K562 (cell line): ENCODE results near the gene SLCO3A1. TPM values are rescaled to one million over a fixed set of nuclear protein-coding genes. Genes with fewer than 3 reads are reported as not detected.

ENCODE experiments used
- ATAC-seq: fragments of 200-7000 bp; cut with Tn5 transposase; 3 replicates; pipeline ENCODE4 v1.9.1; 2020; ENCODE audit warnings: moderate library complexity
- BruUV-seq: library from RNA; stranded (reverse); fragments of 400-500 nt; replicated peaks from 2 replicates; lab custom pipeline; 2021; lab: Mats Ljungman, UMichigan
- CTCF ChIA-PET: fragments of 300-600 bp; formaldehyde crosslinking; extraction: SDS; loops from one replicate; lab custom pipeline; 2021; ENCODE audit warnings: low intra/inter-chr PET ratio; lab: Yijun Ruan, JAX
- POLR2A ChIA-PET: fragments of 300-600, 350-650 bp; sonication (Branson Sonifier 250); formaldehyde crosslinking; extraction: SDS; loops from one replicate; lab custom pipeline; 2021; ENCODE audit warnings: antibody characterized with exemption, inconsistent platforms; lab: Yijun Ruan, JAX
- DNase-seq, 4 experiments: peaks; one replicate each; pipeline versions ENCODE4 v3.0.0 to v3.0.0-alpha.2; 2011 to 2018; ENCODE audit warnings: low spot score in 3 of 4, mixed read lengths in 3 of 4; ENCODE audit errors: extremely low read depth in 1 of 4
- FAIRE-seq: peaks from 2 replicates; lab custom pipeline; 2011; peaks lifted over from hg19 to GRCh38; lab: Jason Lieb, UNC
- H2AFZ ChIP-seq: 2 replicates; pipeline ENCODE4 v1.6.0; 2011; ENCODE audit warnings: low read depth, low read length, control low read depth, inconsistent platforms
- H3K27ac ChIP-seq: fragments of 200-600 bp; 3 replicates; pipeline ENCODE4 v1.8.0; 2011; ENCODE audit warnings: low read depth, mild to moderate bottlenecking, control low read depth, inconsistent platforms, low read length, moderate library complexity, mixed read lengths; ENCODE audit errors: extremely low read depth
- H3K27me3 ChIP-seq, 2 experiments: fragments of 300-600 bp in 1 of 2; 2 replicates in 1 of 2; 3 replicates in 1 of 2; pipeline versions ENCODE4 v1.6.0 to v1.8.0; 2011; ENCODE audit warnings: inconsistent platforms in 2 of 2, low read length in 2 of 2, mild to moderate bottlenecking in 1 of 2, mixed read lengths in 1 of 2, moderate library complexity in 1 of 2; ENCODE audit not compliant: control insufficient read depth in 2 of 2, insufficient read depth in 2 of 2
- H3K36me3 ChIP-seq: fragments of 300-600 bp; 3 replicates; pipeline ENCODE4 v1.8.0; 2011; ENCODE audit warnings: mild to moderate bottlenecking, low read length, inconsistent platforms; ENCODE audit not compliant: control insufficient read depth, insufficient read depth
- H3K4me1 ChIP-seq, 2 experiments: fragments of 200-600 bp in 1 of 2; replicated peaks in 1 of 2; 2 replicates in 1 of 2; 3 replicates in 1 of 2; pipeline versions ENCODE4 v1.5.1 to v1.8.0; 2011; ENCODE audit warnings: inconsistent platforms in 2 of 2, low read length in 2 of 2, mild to moderate bottlenecking in 1 of 2, mixed read lengths in 1 of 2, moderate library complexity in 1 of 2; ENCODE audit not compliant: control insufficient read depth in 2 of 2, insufficient read depth in 2 of 2
- H3K4me2 ChIP-seq: 2 replicates; pipeline ENCODE4 v1.6.1; 2011; ENCODE audit warnings: low read length, control low read depth, inconsistent platforms, mixed read lengths; ENCODE audit not compliant: insufficient read depth
- H3K4me3 ChIP-seq: fragments of 200-600 bp; sonication (generic), shearing (Covaris generic); 2 replicates; pipeline ENCODE4 v1.5.1; 2016; ENCODE audit warnings: control low read depth, inconsistent platforms
- H3K79me2 ChIP-seq: fragments of 200-600 bp; 3 replicates; pipeline ENCODE4 v1.8.0; 2011; ENCODE audit warnings: low read length, inconsistent platforms; ENCODE audit not compliant: control insufficient read depth, insufficient read depth
- H3K9ac ChIP-seq, 2 experiments: 2 replicates each; pipeline versions ENCODE4 v1.6.0 to v1.6.1; 2011; ENCODE audit warnings: low read depth in 2 of 2, low read length in 2 of 2, control low read depth in 1 of 2, inconsistent platforms in 1 of 2, mild to moderate bottlenecking in 1 of 2, mixed read lengths in 1 of 2; ENCODE audit not compliant: insufficient read depth in 1 of 2
- H3K9me1 ChIP-seq: one replicate; pipeline ENCODE4 v1.6.0; 2011; ENCODE audit warnings: inconsistent platforms, mild to moderate bottlenecking, low read length, moderate library complexity; ENCODE audit not compliant: control insufficient read depth, insufficient read depth
- H3K9me3 ChIP-seq: replicated peaks from 2 replicates; pipeline ENCODE4 v1.5.1; 2011; ENCODE audit warnings: low read depth, low read length, inconsistent platforms; ENCODE audit not compliant: control insufficient read depth, insufficient read depth
- H4K20me1 ChIP-seq: replicated peaks from 2 replicates; pipeline ENCODE4 v1.6.1; 2011; ENCODE audit warnings: low read length, inconsistent platforms, mixed read lengths; ENCODE audit not compliant: control insufficient read depth, insufficient read depth
- BRF1 ChIP-seq: IDR thresholded peaks from 3 replicates; pipeline ENCODE4 v1.6.1; 2011; ENCODE audit warnings: borderline replicate concordance, mild to moderate bottlenecking; ENCODE audit not compliant: insufficient read length; ENCODE audit errors: extremely low read depth
- CBX2 ChIP-seq: fragments of 200-600 bp; sonication (generic); IDR thresholded peaks from one replicate; pipeline ENCODE4 v1.6.1; 2012; ENCODE audit warnings: mild to moderate bottlenecking, low read length, inconsistent platforms; ENCODE audit not compliant: insufficient read depth, poor library complexity, severe bottlenecking
- CEBPZ ChIP-seq: fragments of 150-350 bp; IDR thresholded peaks from 2 replicates; pipeline ENCODE4 v1.6.1; 2014; ENCODE audit warnings: low read depth, mild to moderate bottlenecking, low read length, borderline replicate concordance
- EZH2 ChIP-seq: IDR thresholded peaks from 2 replicates; pipeline ENCODE4 v1.6.1; 2012; ENCODE audit warnings: low read depth, mild to moderate bottlenecking, inconsistent platforms, low read length, borderline replicate concordance
- KDM4B ChIP-seq, 2 experiments: fragments of 450-650 bp in 1 of 2; sonication (generic) in 1 of 2; IDR thresholded peaks; 2 replicates each; pipeline ENCODE4 v1.6.1; 2016 to 2017; ENCODE audit warnings: borderline replicate concordance in 2 of 2, antibody characterized with exemption in 1 of 2, low read depth in 1 of 2, mild to moderate bottlenecking in 1 of 2
- KLF1 ChIP-seq: fragments of 450-650 bp; IDR thresholded peaks from 2 replicates; pipeline ENCODE4 v1.6.1; 2016; ENCODE audit warnings: missing genetic modification characterization, missing compliant biosample characterization
- MXD1 ChIP-seq: fragments of 250-450 bp; sonication (Bioruptor Pico); IDR thresholded peaks from 2 replicates; pipeline ENCODE4 v1.8.0; 2021; ENCODE audit warnings: borderline replicate concordance, mild to moderate bottlenecking, moderate library complexity; ENCODE audit not compliant: poor library complexity, severe bottlenecking
- NFE2L1 ChIP-seq: fragments of 450-650 bp; IDR thresholded peaks from 2 replicates; pipeline ENCODE4 v1.6.1; 2016; ENCODE audit warnings: missing genetic modification characterization, low read depth, mild to moderate bottlenecking, missing compliant biosample characterization, moderate library complexity, borderline replicate concordance
- RBM25 ChIP-seq: fragments of 200-400 bp; formaldehyde crosslinking; IDR thresholded peaks from 2 replicates; pipeline ENCODE4 v1.6.1; 2018; ENCODE audit warnings: low read length, low read depth, moderate library complexity; ENCODE audit not compliant: severe bottlenecking
- RERE ChIP-seq: sonication (generic); formaldehyde crosslinking; IDR thresholded peaks from 2 replicates; pipeline ENCODE4 v1.8.0; 2023; ENCODE audit warnings: missing genetic modification reagents, mild to moderate bottlenecking, borderline replicate concordance
- WGBS: fragments of 100-300 bp; shearing (Covaris generic); methylation state at CpG from one replicate; pipeline ENCODE4 v1.1.6; 2016; ENCODE audit warnings: low coverage, mixed read lengths; ENCODE audit not compliant: insufficient coverage; ENCODE audit errors: missing lambda C conversion rate; 5-methylcytosine and 5-hydroxymethylcytosine counted together
- in situ Hi-C: fragments of 300-500 bp; cut with MboI; formaldehyde crosslinking; loops from 4 replicates; pipeline ENCODE4 v1.15.0; 2018; ENCODE audit warnings: inconsistent platforms, mixed read lengths
- intact Hi-C: fragments of 100-400 bp; cut with micrococcal nuclease; formaldehyde crosslinking; loops from 2 replicates; pipeline ENCODE4 v1.14.2; 2022
- polyA plus RNA-seq, 8 experiments: library from polyadenylated mRNA; depleted of rRNA in 4 of 8; stranded (reverse) in 5 of 8; unstranded in 3 of 8; fragments of >200 nt; fragmentation: Nextera tagmentation in 2 of 8; fragmentation: Illumina TruSeq in 1 of 8; extraction: Ambion mirVana in 2 of 8; extraction: Trizol in 1 of 8; gene quantifications; 2 replicates each; pipeline versions ENCODE4 v1.2.1 to v1.2.3, GENCODE V29; 2011 to 2014; ENCODE audit warnings: inconsistent platforms in 1 of 8, missing spikeins in 1 of 8
- total RNA-seq, 7 experiments: library from RNA; depleted of rRNA in 6 of 7; stranded (reverse); fragments of >200 nt in 6 of 7; fragmentation: Illumina TruSeq in 2 of 7; extraction: Trizol in 2 of 7; gene quantifications; 2 replicates each; pipeline versions ENCODE4 v1.2.1 to v1.2.3, GENCODE V29; 2011 to 2021; ENCODE audit warnings: low replicate concordance in 1 of 7

SLCO3A1 gene
- total and polyA plus RNA-seq, 9 of the 15 experiments (the other 6 are each of a cell fraction or from before 2014, with no cell fraction given): 0.01 to 0.84 (median 0.06) TPM; not detected in 3

- 0% methylated on average over 5 of the region's 7 CpGs for WGBS
- H3K4me1 ChIP-seq: no peaks in the 10 kb centered on the region
- H3K27me3 ChIP-seq: no peaks in the 10 kb centered on the region; a peak in 2 of 5 replicates
- no peak for FAIRE-seq
- ATAC-seq: no peak
- H3K36me3 ChIP-seq: no peaks in the 10 kb centered on the region
- no peaks in the 10 kb centered on the region for H4K20me1 ChIP-seq
- H3K4me3 ChIP-seq: no peak overlapping the region
- no peak overlapping the region for H3K9ac ChIP-seq
- no peaks in the 10 kb centered on the region for H3K9me1 ChIP-seq
- intact Hi-C loops (no loop called here), in situ Hi-C loops (no loop called here)
- ChIA-PET CTCF (no interaction called here), POLR2A (no interaction called here)
- no peak overlapping the region for H3K4me2 ChIP-seq
- no peak overlapping the region for H3K27ac ChIP-seq
- no peak for DNase-seq
- TF ChIP-seq MXD1 (CRISPR knock-in tag): no peak
- TF ChIP-seq BRF1: no peak
- TF ChIP-seq NFE2L1 (tag): no peak
- TF ChIP-seq RERE (CRISPR knock-in tag): no peak
- no peak for TF ChIP-seq RBM25
- TF ChIP-seq CEBPZ: no peak
- TF ChIP-seq KDM4B (IDR thresholded peaks at IDR 0.05; ENCODE audit: borderline replicate concordance in 2 of 2, low read depth in 1 of 2): no peak
- no peak for TF ChIP-seq EZH2
- no peak for TF ChIP-seq CBX2
- no peak for TF ChIP-seq KLF1 (tag)
- no peaks in the 10 kb centered on the region for H3K9me3 ChIP-seq
- H3K79me2 ChIP-seq: no peaks in the 10 kb centered on the region
- H2AFZ ChIP-seq: no peak overlapping the region
- no TSS peak for BruUV-seq
Measured at GRCh38 chr15:92034227-92034626, 180.7 kb downstream of the SLCO3A1 start.
